Endothelial cell of umbilical vein (primary cell): ENCODE results near the gene NKX1-1. TPM values are rescaled to one million over a fixed set of nuclear protein-coding genes. Genes with fewer than 3 reads are reported as not detected.

Source experiments
- BruUV-seq: library from RNA; stranded (reverse); fragments of 400-500 nt; replicated peaks from 2 replicates; lab custom pipeline; 2021; lab: Mats Ljungman, UMichigan
- CTCF ChIA-PET: fragments of 300-600, 350-600 bp; sonication (Branson Sonifier 250); formaldehyde crosslinking; loops from one replicate; lab custom pipeline; 2021; ENCODE audit warnings: antibody characterized with exemption, inconsistent platforms; lab: Charles Lee
- POLR2A ChIA-PET: fragments of 300-600, 350-600 bp; sonication (Branson Sonifier 250); formaldehyde crosslinking; loops from one replicate; lab custom pipeline; 2021; ENCODE audit warnings: antibody characterized with exemption, inconsistent platforms; lab: Charles Lee
- DNase-seq: peaks from one replicate; pipeline ENCODE4 v3.0.0-alpha.2; 2011; ENCODE audit warnings: low read depth, low spot score
- FAIRE-seq: peaks from 2 replicates; lab custom pipeline; 2011; peaks lifted over from hg19 to GRCh38; lab: Jason Lieb, UNC
- H2AFZ ChIP-seq: 2 replicates; pipeline ENCODE4 v1.6.0; 2012; ENCODE audit warnings: low read depth, low read length, control low read depth, inconsistent platforms
- H3K27ac ChIP-seq: 2 replicates; pipeline ENCODE4 v1.5.1; 2011; ENCODE audit warnings: low read depth, mild to moderate bottlenecking, control low read depth, low read length, moderate library complexity; ENCODE audit not compliant: insufficient read depth
- H3K27me3 ChIP-seq, 2 experiments: 2 replicates each; pipeline versions ENCODE4 v1.6.0 to v1.6.1; 2011; ENCODE audit warnings: low read length in 2 of 2, mixed read lengths in 1 of 2; ENCODE audit not compliant: control insufficient read depth in 2 of 2, insufficient read depth in 2 of 2
- H3K36me3 ChIP-seq, 2 experiments: 2 replicates in 1 of 2; 3 replicates in 1 of 2; pipeline ENCODE4 v1.5.1; 2011; ENCODE audit warnings: low read length in 2 of 2, mild to moderate bottlenecking in 1 of 2, moderate library complexity in 1 of 2; ENCODE audit not compliant: control insufficient read depth in 2 of 2, insufficient read depth in 2 of 2; ENCODE audit errors: extremely low read depth in 1 of 2
- H3K4me1 ChIP-seq: 3 replicates; pipeline ENCODE4 v1.5.1; 2011; ENCODE audit warnings: mild to moderate bottlenecking, low read length; ENCODE audit not compliant: control insufficient read depth, insufficient read depth; ENCODE audit errors: extremely low read depth
- H3K4me2 ChIP-seq: 2 replicates; pipeline ENCODE4 v1.6.1; 2011; ENCODE audit warnings: low read length, control low read depth, mixed read lengths; ENCODE audit not compliant: insufficient read depth
- H3K4me3 ChIP-seq, 3 experiments: fragments of 200-600 bp in 1 of 3; sonication (generic), shearing (Covaris generic) in 1 of 3; replicated peaks in 1 of 3; 2 replicates each; pipeline ENCODE4 v1.5.1; 2011 to 2016; ENCODE audit warnings: control low read depth in 3 of 3, low read length in 3 of 3, mild to moderate bottlenecking in 2 of 3, inconsistent platforms in 1 of 3, low read depth in 1 of 3, moderate library complexity in 1 of 3; ENCODE audit not compliant: insufficient read depth in 1 of 3
- H3K79me2 ChIP-seq: 2 replicates; pipeline ENCODE4 v1.6.0; 2012; ENCODE audit warnings: low read length, inconsistent platforms; ENCODE audit not compliant: control insufficient read depth, insufficient read depth
- H3K9ac ChIP-seq: replicated peaks from 2 replicates; pipeline ENCODE3; 2011; ENCODE audit warnings: low read length, control low read depth; ENCODE audit not compliant: insufficient read depth; ENCODE audit errors: extremely low read depth
- H3K9me1 ChIP-seq: replicated peaks from 3 replicates; pipeline ENCODE4 v1.6.0; 2011; ENCODE audit warnings: mild to moderate bottlenecking, low read length; ENCODE audit not compliant: control insufficient read depth, insufficient read depth; ENCODE audit errors: extremely low read depth
- H3K9me3 ChIP-seq: replicated peaks from 2 replicates; pipeline ENCODE4 v1.5.1; 2012; ENCODE audit warnings: low read length, inconsistent platforms; ENCODE audit not compliant: control insufficient read depth, insufficient read depth
- H4K20me1 ChIP-seq: replicated peaks from 2 replicates; pipeline ENCODE3; 2011; ENCODE audit warnings: mild to moderate bottlenecking, low read length; ENCODE audit not compliant: control insufficient read depth, insufficient read depth; ENCODE audit errors: extremely low read depth
- EZH2 ChIP-seq: IDR thresholded peaks from 2 replicates; pipeline ENCODE4 v1.6.1; 2012; ENCODE audit warnings: borderline replicate concordance, low read depth, mild to moderate bottlenecking, moderate library complexity, low read length, inconsistent platforms; ENCODE audit not compliant: severe bottlenecking
- FOS ChIP-seq: IDR thresholded peaks from 2 replicates; pipeline ENCODE4 v1.6.1; 2011; ENCODE audit warnings: mild to moderate bottlenecking, low read length, moderate library complexity, borderline replicate concordance; ENCODE audit not compliant: insufficient read depth
- GATA2 ChIP-seq: IDR thresholded peaks from 2 replicates; pipeline ENCODE4 v1.7.0; 2011; ENCODE audit warnings: low read depth, mild to moderate bottlenecking, moderate library complexity, mixed read lengths, low read length; ENCODE audit not compliant: insufficient read length, insufficient read depth
- JUN ChIP-seq: IDR thresholded peaks from 2 replicates; pipeline ENCODE4 v1.6.1; 2011; ENCODE audit warnings: borderline replicate concordance, low read depth; ENCODE audit not compliant: insufficient read length, insufficient read depth
- MYC ChIP-seq: IDR thresholded peaks from one replicate; pipeline ENCODE4 v1.6.1; 2011; ENCODE audit warnings: mild to moderate bottlenecking, low read depth, low read length
- POLR2A ChIP-seq: IDR thresholded peaks from 2 replicates; pipeline ENCODE4 v1.6.1; 2012; ENCODE audit warnings: low read depth, mild to moderate bottlenecking, control low read depth, low read length
- POLR2AphosphoS5 ChIP-seq: IDR thresholded peaks from 2 replicates; pipeline ENCODE4 v1.6.1; 2012; ENCODE audit warnings: low read depth, mild to moderate bottlenecking, control low read depth, low read length, moderate library complexity; ENCODE audit not compliant: insufficient read depth
- dilution Hi-C: fragments of 300-500 bp; cut with MboI; formaldehyde crosslinking; loops from one replicate; pipeline ENCODE4 v1.15.0; 2019; ENCODE audit warnings: low sequenced_read_pairs; ENCODE audit not compliant: extremely low pct_ligation_motif_present
- intact Hi-C: fragments of 100-400 bp; cut with micrococcal nuclease; formaldehyde crosslinking; loops from one replicate; pipeline ENCODE4 v1.10.0; 2022
- polyA plus RNA-seq, 4 experiments: library from polyadenylated mRNA; depleted of rRNA in 3 of 4; stranded (reverse) in 3 of 4; unstranded in 1 of 4; fragments of >200 nt; gene quantifications; 2 replicates each; pipeline versions ENCODE4 v1.2.1 to v1.2.3, GENCODE V29; 2011 to 2012; ENCODE audit warnings: missing spikeins in 1 of 4
- total RNA-seq: library from RNA; stranded (reverse); gene quantifications from 2 replicates; pipeline ENCODE4 v1.2.3, GENCODE V29; 2021
- TF ChIP-seq, protein P1 (sequence below), 2 donors: IDR thresholded peaks; 1 replicate in 1 of 2; 2 replicates in 1 of 2; pipeline ENCODE4 v1.5.1; 2011; ENCODE audit warnings: low read length in 2 of 2, mild to moderate bottlenecking in 2 of 2, moderate library complexity in 2 of 2, control low read depth in 1 of 2, inconsistent platforms in 1 of 2, low read depth in 1 of 2; ENCODE audit not compliant: insufficient read depth in 1 of 2; ENCODE audit errors: extremely low read depth in 1 of 2
- TF ChIP-seq, protein P2 (sequence below): IDR thresholded peaks from 2 replicates; pipeline ENCODE4 v1.6.1; 2011; ENCODE audit not compliant: insufficient read depth, insufficient read length

The NKX1-1 gene
- total and polyA plus RNA-seq, 2 donors (not counting 3 experiments of a cell fraction or from before 2014, with no cell fraction given) = not detected

DNA sequence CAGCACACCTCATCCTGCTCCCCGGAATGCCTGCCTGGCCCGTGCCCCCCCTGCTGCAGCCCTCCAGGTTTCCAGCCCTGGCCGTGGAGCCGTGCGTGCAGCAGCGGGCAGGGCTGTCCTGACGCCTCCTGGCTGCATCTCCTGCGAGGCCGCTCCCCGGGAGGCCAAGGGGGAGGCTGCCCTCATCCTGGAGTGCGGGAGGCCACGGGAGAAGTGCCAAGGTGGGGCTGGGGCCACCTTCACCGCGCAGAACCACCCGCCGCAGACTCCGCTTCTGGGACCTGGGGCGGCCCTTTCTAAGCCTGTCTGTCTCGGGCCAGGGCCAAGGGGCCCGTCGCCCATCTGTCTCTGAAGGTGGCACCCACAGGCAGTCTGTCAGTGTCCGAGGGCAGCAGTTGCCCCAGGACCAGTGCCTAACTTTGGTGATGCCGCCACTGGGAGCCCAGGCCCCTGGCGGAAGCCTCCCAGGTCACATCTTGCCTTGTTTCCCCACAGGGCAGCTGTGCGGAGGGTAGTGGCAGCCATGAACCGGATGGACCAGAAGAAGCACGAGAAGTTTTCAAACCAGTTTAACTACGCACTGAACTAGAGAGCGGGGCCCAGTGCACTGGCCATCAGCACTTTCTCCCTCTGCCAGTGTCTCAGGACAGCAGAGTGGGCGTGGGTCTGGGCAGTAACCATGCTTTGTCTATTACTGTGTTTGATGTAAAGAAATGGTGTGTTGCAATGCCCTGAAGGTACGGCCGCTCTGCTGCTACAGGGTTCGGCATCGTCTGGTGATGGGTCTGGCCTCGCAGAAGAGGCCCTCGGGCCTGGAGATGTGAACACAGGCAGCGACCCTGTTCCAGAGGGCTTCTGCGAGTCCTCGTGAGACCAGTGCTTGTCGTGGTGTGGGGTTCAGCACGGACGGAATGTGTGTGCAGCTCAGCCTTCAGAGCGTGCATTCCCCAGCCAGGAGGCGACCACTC is 20.6 kb downstream of the NKX1-1 start:
- H3K9me3 ChIP-seq = no peaks in the 10 kb centered on the region
- intact Hi-C loops (no loop called here), dilution Hi-C loops (no loop called here)
- no peaks in the 10 kb centered on the region for H3K79me2 ChIP-seq
- no peaks in the 10 kb centered on the region for H3K4me1 ChIP-seq
- H3K36me3 ChIP-seq = no peaks in the 10 kb centered on the region
- DNase-seq (no peak), FAIRE-seq (no peak)
- ChIA-PET CTCF (no interaction called here), POLR2A (no interaction called here)
- H3K27ac ChIP-seq = no peak overlapping the region
- no peak for TF ChIP-seq FOS
- TF ChIP-seq GATA2 = no peak
- TF ChIP-seq EZH2 = no peak
- no peak for TF ChIP-seq POLR2A
- no peak for TF ChIP-seq POLR2AphosphoS5
- TF ChIP-seq, protein P1, sequence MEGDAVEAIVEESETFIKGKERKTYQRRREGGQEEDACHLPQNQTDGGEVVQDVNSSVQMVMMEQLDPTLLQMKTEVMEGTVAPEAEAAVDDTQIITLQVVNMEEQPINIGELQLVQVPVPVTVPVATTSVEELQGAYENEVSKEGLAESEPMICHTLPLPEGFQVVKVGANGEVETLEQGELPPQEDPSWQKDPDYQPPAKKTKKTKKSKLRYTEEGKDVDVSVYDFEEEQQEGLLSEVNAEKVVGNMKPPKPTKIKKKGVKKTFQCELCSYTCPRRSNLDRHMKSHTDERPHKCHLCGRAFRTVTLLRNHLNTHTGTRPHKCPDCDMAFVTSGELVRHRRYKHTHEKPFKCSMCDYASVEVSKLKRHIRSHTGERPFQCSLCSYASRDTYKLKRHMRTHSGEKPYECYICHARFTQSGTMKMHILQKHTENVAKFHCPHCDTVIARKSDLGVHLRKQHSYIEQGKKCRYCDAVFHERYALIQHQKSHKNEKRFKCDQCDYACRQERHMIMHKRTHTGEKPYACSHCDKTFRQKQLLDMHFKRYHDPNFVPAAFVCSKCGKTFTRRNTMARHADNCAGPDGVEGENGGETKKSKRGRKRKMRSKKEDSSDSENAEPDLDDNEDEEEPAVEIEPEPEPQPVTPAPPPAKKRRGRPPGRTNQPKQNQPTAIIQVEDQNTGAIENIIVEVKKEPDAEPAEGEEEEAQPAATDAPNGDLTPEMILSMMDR (IDR thresholded peaks at IDR 0.05; ENCODE audit: extremely low read depth in 1 of 2, insufficient read depth in 1 of 2, low read depth in 1 of 2, low read length in 2 of 2) = no peak
- no peak for TF ChIP-seq MYC
- TF ChIP-seq JUN = no peak
- TF ChIP-seq, protein P2, sequence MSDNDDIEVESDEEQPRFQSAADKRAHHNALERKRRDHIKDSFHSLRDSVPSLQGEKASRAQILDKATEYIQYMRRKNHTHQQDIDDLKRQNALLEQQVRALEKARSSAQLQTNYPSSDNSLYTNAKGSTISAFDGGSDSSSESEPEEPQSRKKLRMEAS = no peak
- H4K20me1 ChIP-seq = no peaks in the 10 kb centered on the region
- BruUV-seq = no TSS peak
- no peak overlapping the region for H3K4me2 ChIP-seq
- H3K9me1 ChIP-seq = no peaks in the 10 kb centered on the region
- H2AFZ ChIP-seq = no peak overlapping the region
- H3K4me3 ChIP-seq = no peak overlapping the region
- no peak overlapping the region for H3K9ac ChIP-seq
- H3K27me3 ChIP-seq = no peaks in the 10 kb centered on the region
